Inflammatory macrophage treated with lipopolysaccharide for 4 hours (primary cell): ENCODE results near the gene TPRKB.
"Not testable (repeated sequence)": the region's sequence is repeated elsewhere in the genome, so short reads cannot be mapped to it uniquely, and the experiment has no call there.

Source experiments
- DNase-seq: peaks from one replicate; pipeline ENCODE4 v3.0.0-alpha.2; 2020

TPRKB gene

DNA sequence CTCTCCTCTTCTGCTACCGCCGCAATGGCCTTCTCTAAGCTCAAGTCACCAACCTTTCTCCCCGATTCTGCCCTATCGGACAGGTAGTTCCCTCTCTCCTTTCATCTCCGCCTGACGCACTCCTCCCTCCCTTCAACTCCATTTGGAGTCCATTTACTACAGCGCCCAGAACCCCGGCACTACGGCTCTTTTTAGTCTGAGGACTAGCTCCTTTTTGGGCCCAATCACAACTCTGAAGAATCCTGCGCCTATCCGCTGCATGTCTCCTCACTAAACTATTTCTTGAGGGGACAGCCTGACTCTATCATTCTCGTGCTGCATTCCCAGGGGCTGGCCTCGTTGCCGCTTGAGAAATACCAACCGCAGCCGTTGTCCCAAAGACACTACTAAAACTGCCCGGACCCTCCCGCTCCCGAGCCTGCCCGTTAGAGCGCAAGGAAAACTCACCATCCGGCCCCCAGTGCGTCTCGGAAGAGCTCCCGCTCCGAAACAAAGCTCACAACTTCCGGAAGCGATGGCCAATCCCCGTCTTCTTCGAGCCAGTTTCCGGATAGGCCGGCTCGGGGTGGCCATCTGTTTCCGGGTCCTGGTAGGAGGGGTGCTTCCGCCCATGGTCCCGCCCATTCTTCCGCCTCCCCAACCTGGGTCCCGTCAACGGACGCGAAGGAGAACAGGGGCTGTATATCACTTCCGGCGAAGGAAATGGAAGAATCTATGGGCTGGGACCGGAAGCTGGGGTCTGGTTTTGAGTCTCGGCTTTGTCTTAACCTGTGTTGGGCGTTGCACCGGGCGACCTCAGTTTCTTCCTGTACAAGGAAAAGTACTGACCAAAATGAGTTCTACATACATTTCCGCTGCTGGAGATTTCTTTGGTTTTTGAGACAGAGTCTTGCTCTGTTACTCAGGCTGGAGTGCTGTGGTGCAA lies at the start of gene TPRKB:
Gene TPRKB (minus strand): TSS at position 491 of the 925 bp plus-strand sequence. CDS start 2,776 bp downstream, outside the sequence.
- DNase-seq, result peak; percentile 97

- DNase-seq, result not testable (repeated sequence)
These were observed 46.7 kb upstream of the TPRKB start, which contains the start of gene C2orf78 for GRCh38 chr2:73783883-73784282. C2orf78 (plus strand) TSS chr2:73784183; CDS start chr2:73784310, 127 bp downstream.

GRCh38 chr2:73783402-73783801 lies 46.3 kb upstream of the TPRKB start:
- not testable (repeated sequence) for DNase-seq

GRCh38 chr2:73780237-73780582 lies 43.1 kb upstream of the TPRKB start:
- DNase-seq, result no peak

DNA sequence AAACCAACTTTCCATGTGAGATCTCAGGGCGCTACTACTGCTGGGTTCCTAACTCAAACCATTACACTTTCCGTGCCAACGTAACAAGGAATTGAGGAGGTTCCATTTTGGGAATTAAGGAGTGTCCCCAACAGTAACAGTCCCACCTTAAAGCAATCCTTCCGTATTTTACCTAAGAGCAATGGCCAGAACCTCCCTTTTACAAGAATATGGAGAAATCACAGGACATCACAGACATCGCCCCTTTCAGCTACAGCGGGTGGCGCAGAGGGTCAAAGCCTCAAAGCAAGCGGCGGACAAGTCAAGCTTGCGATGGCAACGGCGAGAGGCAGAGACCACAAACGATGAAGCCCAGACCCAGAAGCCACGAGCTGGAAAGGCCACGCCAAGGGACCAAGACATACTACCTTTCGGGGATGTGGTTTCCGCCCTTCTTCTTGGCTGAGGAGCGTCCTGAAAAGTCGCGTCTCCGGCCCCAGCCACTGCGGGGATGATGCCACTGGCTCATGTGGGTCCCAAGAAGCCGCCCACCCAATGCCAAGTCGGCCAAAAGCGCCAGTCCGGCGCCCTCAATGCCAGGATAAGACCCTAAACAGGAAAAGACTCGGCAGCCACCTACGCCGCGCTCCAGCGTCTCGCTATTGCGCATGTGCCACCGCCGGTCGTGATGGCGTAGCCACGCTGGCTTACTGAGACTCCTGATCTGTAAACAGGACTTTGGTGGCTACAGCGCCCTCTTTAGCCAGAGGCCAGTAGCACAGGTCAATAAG lies 42.5 kb upstream of the TPRKB start, which contains the start of gene DUSP11:
Gene DUSP11 (minus strand): TSS at position 637 of the 770 bp plus-strand sequence. CDS start 129 bp downstream, at position 508.
- peak; percentile 97 for DNase-seq

GRCh38 chr2:73778867-73779466 lies 41.8 kb upstream of the TPRKB start:
- DNase-seq, result not testable (repeated sequence)

GRCh38 chr2:73776869-73777519 lies 39.8 kb upstream of the TPRKB start:
- DNase-seq, result no peak

DNA sequence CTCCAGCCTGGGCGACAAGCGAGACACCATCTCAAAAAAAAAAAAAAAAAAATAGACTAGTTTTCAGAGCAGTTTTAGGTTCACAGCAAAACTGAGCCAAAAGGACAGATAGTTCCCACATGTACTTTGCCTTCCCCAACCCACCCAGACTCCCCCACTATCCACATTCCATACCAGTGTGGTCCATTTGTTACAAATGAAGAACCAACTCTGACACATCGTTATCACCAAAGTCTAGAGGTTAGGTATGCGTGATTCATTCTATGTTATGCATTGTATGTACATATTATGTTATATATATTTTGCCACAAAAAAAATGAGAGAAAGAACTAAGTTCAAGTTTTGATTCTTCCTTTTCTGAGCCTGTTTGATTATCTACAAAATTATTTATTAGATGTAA lies 39.2 kb upstream of the TPRKB start:
- no peak for DNase-seq

DNA sequence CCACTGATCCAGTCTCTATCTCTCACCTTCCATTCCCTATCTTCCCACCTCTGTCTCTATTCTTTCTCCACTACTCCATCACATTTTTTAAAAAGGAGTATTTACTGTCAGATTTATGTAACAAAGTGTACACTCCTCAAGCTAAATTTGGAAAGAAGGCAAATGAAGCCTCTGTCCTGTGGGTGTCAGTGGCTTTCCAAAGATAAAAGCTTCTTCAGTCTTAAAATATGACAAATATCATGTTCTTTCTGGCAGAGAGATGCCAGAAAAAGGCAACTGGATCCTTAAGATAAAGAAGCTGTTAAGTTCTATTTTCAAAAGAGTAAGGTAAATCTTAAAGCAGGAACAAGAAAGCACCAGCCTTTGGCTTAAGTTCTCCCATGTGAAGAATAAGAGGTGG lies 35.7 kb upstream of the TPRKB start:
- DNase-seq, result no peak

GRCh38 chr2:73770725-73771124 lies 33.6 kb upstream of the TPRKB start:
- no peak for DNase-seq

DNA sequence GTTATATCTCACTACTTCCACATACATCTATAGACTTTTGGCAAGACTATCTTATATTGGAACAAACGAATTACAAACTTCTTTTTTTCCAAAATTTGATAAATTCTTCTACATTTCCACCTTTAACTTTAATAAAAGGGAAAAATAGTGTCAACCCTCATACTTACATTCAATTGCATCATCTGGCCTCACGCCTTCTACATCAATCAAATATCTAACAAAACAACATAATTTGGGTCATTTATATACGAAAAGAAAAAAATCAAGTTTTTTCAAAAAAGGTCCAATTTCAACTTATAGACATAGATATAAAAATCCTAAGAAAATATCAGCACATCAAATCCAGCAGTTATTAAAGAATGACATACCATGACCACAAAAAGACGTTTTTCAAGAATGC lies 29.8 kb upstream of the TPRKB start:
- no peak for DNase-seq

GRCh38 chr2:73766349-73766748 lies 29.2 kb upstream of the TPRKB start:
- DNase-seq, result no peak

DNA sequence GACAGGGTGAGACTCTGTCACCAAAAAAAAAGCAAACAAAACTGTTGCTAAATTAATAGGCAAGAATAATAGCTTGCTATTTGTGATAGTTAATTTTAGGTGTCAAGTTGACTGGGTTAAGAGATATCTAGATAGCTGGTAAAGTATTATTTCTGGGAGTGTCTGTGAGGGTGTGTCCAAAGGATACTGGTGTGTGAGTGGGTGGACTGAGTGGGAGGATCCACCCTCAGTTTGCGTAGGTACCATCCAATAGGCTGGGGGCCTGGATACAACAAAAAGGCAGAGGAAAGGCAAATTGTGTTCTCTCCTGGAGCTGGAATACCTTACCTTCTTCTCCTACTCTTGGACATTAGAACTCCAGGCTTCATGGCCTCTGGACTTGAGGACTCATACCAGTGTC lies 27.8 kb upstream of the TPRKB start:
- DNase-seq, result no peak

DNA sequence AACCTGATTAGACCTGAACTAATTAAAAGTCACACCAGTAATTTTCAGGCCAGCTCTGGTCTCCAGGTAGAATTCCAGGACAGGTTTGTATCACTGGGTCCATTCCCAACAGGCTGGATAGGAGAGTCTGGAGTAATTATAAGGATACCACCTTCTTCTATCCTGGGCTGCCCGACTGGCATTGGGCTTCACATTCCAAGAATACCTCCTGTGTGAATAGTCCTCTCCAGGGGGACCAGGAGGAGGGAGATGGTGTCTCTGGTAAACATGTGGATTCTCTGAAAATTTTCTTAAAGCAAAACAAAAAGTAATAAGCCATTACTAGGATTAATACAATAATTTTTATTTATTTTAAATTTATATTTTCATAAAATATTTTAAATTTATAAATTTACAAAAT lies 25.4 kb upstream of the TPRKB start:
- no peak for DNase-seq

DNA sequence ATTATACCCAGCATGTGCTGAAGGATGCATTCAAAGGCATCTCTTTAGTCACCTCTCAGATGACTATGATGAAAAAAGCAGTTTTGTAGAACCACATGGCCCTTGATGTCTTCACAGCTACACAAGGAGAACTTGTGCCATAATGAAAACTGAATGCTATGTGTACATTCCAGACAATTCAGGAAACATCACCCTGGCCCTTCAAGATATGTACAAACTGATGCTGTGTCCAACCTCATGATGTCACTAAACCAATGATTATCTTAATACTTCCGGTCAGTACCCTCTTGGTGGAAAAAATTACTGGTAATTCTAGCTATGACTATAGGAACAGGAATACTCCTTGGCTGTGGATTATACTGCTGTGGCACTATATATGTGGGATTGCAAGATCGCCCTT lies 22.8 kb upstream of the TPRKB start:
- no peak for DNase-seq

- no peak for DNase-seq
These were observed 22.2 kb upstream of the TPRKB start for GRCh38 chr2:73759285-73759764.

- DNase-seq, result not testable (repeated sequence)
These were observed 17.2 kb upstream of the TPRKB start for GRCh38 chr2:73754332-73754731.

GRCh38 chr2:73749314-73749713 lies 12.2 kb upstream of the TPRKB start:
- DNase-seq, result peak; percentile 46

DNA sequence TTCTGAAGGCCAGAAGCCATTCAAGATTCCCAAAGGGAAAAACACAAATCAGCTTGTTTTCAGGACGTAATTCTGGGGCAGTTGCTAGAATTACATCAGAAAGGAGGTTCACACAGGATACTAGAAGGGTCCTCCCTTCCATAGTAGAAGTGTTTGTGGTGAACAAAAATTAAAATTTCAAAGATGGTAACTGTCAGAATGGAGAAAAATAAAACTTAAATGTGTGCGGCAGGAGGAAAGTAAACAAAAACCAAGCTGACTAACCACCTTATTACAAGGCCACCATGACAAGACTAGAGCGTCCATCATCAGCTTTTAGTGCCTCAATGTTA lies 9.7 kb upstream of the TPRKB start:
- DNase-seq, result no peak

DNA sequence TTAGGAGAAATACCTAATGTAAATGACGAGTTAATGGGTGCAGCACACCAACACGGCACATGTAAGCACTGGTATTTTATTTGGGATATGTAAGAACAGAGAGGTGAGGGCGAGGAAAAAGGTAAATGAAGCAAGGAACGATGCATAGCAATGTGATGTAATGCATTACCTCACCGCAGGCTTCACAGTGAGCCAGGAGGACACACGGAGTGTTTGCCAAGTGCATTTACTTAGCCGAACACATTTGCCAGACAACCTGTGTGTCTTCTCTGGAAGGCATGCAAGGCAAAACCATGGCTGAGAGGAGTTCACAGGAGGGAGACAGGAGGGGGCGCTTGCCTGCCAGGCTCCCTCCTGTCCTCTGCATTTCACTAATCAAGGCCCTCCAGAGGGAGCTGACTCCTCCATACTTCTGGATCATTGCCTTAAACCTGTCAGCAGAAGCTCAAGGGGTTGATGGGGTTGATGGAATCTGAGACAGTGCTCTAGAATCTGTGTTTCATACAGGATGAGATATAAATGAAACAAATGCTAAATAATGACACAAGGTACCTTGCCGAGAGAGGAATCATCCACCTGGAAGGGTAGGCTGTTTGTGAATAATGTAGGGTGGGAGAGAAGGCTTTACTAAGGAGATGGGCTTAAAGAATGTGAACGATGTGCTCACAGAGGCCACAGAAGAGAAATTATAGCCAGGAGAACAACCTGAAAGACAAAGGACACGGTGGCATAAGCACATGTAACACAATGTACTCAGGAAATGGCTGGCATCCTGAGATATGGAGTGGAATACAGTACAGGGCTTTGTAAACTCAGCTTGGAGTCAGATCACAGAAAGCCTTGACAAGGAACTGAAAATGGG lies 9.1 kb upstream of the TPRKB start:
- no peak for DNase-seq

DNA sequence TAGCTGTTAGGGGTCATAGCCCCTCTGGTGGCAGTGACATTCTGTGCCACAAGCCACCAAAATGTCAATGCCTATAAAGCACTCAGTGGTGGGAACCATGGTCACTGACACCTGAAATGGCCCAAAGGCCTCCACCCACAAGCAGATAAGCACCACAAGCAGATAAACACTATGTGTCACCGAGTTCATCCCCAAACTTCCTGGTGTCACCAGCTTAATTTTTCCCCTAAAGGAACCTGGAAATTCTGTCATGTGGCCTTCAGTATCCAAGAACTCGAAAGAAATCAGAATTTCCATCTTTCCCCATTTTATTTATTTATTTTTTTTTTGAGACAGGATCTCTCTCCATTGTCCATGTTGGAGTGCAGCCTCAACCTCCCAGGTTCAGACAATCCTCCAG lies 3.6 kb upstream of the TPRKB start:
- DNase-seq, result no peak

GRCh38 chr2:73739101-73739500 lies 2.0 kb upstream of the TPRKB start:
- DNase-seq, result no peak
